IPS-15b (cell line): Measurements from ENCODE around the gene SESTD1.
"Not testable (repeated sequence)": the region's sequence is repeated elsewhere in the genome, so short reads cannot be mapped to it uniquely, and the experiment has no call there.

Source experiments
- H3K27me3 ChIP-seq: one replicate; pipeline ENCODE4 v1.6.1; 2013; ENCODE audit warnings: low read length; ENCODE audit not compliant: control insufficient read depth, insufficient read depth
- H3K36me3 ChIP-seq: one replicate; pipeline ENCODE4 v1.6.1; 2013; ENCODE audit warnings: low read length; ENCODE audit not compliant: control insufficient read depth, insufficient read depth
- H3K4me1 ChIP-seq: one replicate; pipeline ENCODE4 v1.6.1; 2013; ENCODE audit warnings: mild to moderate bottlenecking, low read length; ENCODE audit not compliant: control insufficient read depth, insufficient read depth
- H3K4me3 ChIP-seq: one replicate; pipeline ENCODE4 v1.5.1; 2013; ENCODE audit warnings: low read depth, low read length
- H3K9ac ChIP-seq: one replicate; pipeline ENCODE4 v1.6.1; 2013; ENCODE audit warnings: low read depth, mild to moderate bottlenecking, low read length
- H3K9me3 ChIP-seq: one replicate; pipeline ENCODE4 v1.6.1; 2013; ENCODE audit warnings: mild to moderate bottlenecking, low read length; ENCODE audit not compliant: control insufficient read depth, insufficient read depth

Gene SESTD1

GRCh38 chr2:179081954-179082353, 182.7 kb downstream of the SESTD1 start:
- Histone ChIP-seq H3K4me3 (no peak overlapping the region), H3K36me3 (no peaks in the 10 kb centered on the region), H3K27me3 (no peaks in the 10 kb centered on the region), H3K9ac (no peak overlapping the region), H3K9me3 (no peaks in the 10 kb centered on the region), H3K4me1 (no peaks in the 10 kb centered on the region)

- Histone ChIP-seq H3K9ac (no peak overlapping the region), H3K27me3 (no peaks in the 10 kb centered on the region), H3K4me3 (no peak overlapping the region), H3K36me3 (peaks cover under 1% of the 10 kb centered on the region), H3K9me3 (no peaks in the 10 kb centered on the region), H3K4me1 (no peaks in the 10 kb centered on the region)
These were observed 192.1 kb downstream of the SESTD1 start for GRCh38 chr2:179072527-179072926.

DNA sequence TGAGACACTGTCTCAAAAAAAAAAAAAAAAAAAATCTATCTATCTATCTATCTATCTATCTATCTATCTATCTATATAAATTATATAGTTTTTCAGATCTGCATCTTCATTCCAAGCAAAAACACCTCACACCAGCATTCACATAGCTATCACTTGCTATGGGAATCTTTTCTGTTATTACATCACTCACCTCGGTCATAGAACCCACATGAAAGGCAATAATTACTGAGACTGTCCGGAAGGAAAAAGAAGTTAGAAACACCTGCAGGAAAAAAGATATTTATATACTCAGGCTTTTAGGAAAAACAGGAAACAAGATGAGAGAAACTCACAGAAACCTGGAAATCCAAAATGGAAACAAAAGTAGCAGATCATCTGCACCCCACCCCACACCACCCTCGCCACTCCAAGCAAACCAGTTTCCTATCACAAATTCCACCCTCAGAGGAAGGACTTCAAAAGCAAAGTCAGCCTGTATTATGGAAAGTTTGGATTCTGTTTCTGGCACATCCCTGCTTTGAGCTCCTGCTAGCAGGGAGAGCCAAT, 192.7 kb downstream of the SESTD1 start:
- Histone ChIP-seq H3K4me3 (no peak overlapping the region), H3K9me3 (peaks cover 6% of the 10 kb centered on the region), H3K4me1 (no peaks in the 10 kb centered on the region), H3K36me3 (peaks cover 3% of the 10 kb centered on the region), H3K9ac (no peak overlapping the region), H3K27me3 (no peaks in the 10 kb centered on the region)

GRCh38 chr2:179070895-179071294, 193.7 kb downstream of the SESTD1 start:
- Histone ChIP-seq H3K27me3 (no peaks in the 10 kb centered on the region), H3K4me1 (no peaks in the 10 kb centered on the region), H3K36me3 (peaks cover 3% of the 10 kb centered on the region), H3K9me3 (peaks cover 7% of the 10 kb centered on the region), H3K9ac (no peak overlapping the region), H3K4me3 (no peak overlapping the region)

DNA sequence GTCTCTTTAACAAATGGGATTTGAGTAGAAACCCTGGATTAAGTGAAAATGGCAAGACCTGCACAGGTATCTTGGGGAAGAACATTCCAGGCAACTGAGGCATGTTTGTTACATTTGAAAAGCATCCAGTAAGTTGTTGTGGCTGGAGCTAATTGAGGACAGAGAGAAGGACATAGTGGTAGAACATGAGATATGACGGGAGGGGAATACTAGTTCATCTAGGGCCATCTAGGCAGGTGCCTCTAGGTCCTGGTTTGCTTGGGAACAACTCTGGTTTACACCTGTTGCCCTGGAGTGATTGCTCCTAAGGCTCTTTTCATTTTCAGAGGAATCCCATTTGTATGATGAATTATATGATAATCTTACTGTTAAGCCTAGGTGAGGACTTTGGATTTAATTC, 194.9 kb downstream of the SESTD1 start:
- H3K4me1 ChIP-seq: no peaks in the 10 kb centered on the region

DNA sequence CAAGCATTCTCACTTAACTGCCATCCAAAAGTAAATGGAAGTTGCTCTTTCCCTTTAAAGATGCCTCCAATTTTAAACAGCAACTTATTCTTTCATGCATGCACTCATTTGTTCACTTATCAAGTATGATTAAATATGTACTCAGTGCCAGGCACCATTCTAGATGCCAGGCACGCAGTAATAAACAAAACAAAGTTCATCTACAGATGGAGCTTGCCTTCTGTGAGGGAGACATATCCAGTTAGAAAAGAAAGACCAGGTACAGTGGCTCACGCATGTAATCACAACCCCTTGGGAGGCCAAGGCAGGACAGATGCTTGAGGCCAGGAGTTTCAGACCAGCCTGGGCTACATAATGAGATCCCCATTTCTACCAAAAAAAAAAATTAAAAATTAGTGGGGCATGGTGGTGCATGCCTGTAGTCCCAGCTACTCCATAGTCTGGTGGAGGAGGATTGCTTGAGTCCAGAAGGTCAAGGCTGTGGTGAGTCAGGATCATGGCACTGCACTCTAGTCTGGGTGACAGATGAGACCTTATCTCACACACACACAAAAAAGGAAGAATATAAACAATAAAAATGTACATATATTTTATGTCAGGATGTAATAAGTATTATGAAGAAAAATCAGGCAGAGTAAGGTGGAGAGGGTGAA, 195.5 kb downstream of the SESTD1 start:
- Histone ChIP-seq H3K27me3 (no peaks in the 10 kb centered on the region), H3K9ac (no peak overlapping the region), H3K4me3 (no peak overlapping the region), H3K9me3 (peaks cover 7% of the 10 kb centered on the region), H3K36me3 (peaks cover 3% of the 10 kb centered on the region), H3K4me1 (no peaks in the 10 kb centered on the region)

More for the DNA sequence above, 194.9 kb downstream of the SESTD1 start:
- Histone ChIP-seq H3K9me3 (peaks cover 7% of the 10 kb centered on the region), H3K36me3 (peaks cover 3% of the 10 kb centered on the region), H3K27me3 (no peaks in the 10 kb centered on the region), H3K9ac (no peak overlapping the region), H3K4me3 (no peak overlapping the region)

GRCh38 chr2:179059026-179059700, 205.5 kb downstream of the SESTD1 start:
- Histone ChIP-seq H3K27me3 (no peaks in the 10 kb centered on the region), H3K9me3 (no peaks in the 10 kb centered on the region), H3K4me3 (no peak overlapping the region), H3K9ac (no peak overlapping the region), H3K36me3 (no peaks in the 10 kb centered on the region), H3K4me1 (peaks cover 7% of the 10 kb centered on the region)

DNA sequence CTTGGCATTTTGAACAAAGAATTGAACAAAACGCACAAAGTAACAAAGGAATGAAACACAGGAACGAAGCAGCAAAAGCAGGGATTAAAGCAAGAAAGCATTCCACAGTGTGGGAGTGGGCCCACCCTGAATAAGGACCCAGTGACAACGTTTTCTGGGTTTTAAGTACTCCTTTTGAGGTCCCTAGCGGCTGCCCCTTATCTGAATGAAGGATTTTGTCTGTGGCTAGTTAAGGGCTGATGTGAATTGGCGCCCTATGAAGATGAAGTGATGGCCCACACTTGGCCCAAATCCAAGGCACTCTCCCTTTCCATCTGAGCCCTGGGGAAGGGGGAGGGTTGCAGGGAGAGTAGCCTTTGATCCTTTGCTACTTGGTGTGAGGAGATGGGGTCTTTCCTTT, 206.9 kb downstream of the SESTD1 start:
- no peak overlapping the region for H3K9ac ChIP-seq
- H3K4me1 ChIP-seq: peaks cover 7% of the 10 kb centered on the region
- no peaks in the 10 kb centered on the region for H3K36me3 ChIP-seq
- no peaks in the 10 kb centered on the region for H3K9me3 ChIP-seq
- H3K27me3 ChIP-seq: no peaks in the 10 kb centered on the region
- no peak overlapping the region for H3K4me3 ChIP-seq

GRCh38 chr2:179053568-179053967, 211.1 kb downstream of the SESTD1 start:
- not testable (repeated sequence) for H3K9me3 ChIP-seq, H3K4me3 ChIP-seq, H3K36me3 ChIP-seq, H3K27me3 ChIP-seq, H3K9ac ChIP-seq
- peaks cover 18% of the 10 kb centered on the region for H3K4me1 ChIP-seq
